HG03095 (cell line): ENCODE data around the gene C22orf31.
"Not testable (repeated sequence)": the region's sequence is repeated elsewhere in the genome, so short reads cannot be mapped to it uniquely, and the experiment has no call there.

Experiments
- ATAC-seq: cut with Tn5 transposase; IDR thresholded peaks from one replicate; pipeline ENCODE4 v1.9.1; 2021; ENCODE audit warnings: moderate library complexity; ENCODE audit not compliant: unreplicated experiment

The C22orf31 gene

GRCh38 chr22:29055192-29055830 is 6.3 kb downstream of the C22orf31 start:
- ATAC-seq: no peak

DNA sequence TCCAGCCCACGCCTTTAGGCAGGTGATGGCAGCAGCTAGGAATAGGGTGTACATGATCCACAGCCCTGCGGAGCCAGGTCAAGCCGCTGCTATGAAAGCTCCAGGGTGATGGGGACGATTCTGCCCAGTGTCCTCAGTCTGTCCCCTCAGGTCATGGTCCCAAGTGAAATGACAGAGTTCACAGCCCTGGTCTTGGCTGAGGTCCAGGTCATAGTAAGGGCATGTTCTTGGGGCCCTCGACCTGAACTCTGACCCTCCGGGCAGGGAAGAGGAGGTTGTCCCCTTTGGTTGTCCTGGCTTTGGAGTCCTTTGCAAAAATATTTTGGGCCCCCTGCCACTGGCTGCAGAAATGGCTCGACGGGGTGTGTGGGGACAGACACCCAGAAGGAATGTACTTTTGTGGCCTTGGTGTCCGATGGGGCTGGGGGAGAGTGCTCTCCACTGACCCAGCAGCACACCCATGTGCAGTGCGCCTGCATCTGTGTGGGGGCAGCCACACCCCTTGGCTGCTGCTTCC is 7.3 kb downstream of the C22orf31 start:
- ATAC-seq: no peak

- no peak for ATAC-seq
These were observed 8.5 kb downstream of the C22orf31 start for GRCh38 chr22:29053048-29053702.

GRCh38 chr22:29050457-29050856 is 11.2 kb downstream of the C22orf31 start:
- no peak for ATAC-seq

DNA sequence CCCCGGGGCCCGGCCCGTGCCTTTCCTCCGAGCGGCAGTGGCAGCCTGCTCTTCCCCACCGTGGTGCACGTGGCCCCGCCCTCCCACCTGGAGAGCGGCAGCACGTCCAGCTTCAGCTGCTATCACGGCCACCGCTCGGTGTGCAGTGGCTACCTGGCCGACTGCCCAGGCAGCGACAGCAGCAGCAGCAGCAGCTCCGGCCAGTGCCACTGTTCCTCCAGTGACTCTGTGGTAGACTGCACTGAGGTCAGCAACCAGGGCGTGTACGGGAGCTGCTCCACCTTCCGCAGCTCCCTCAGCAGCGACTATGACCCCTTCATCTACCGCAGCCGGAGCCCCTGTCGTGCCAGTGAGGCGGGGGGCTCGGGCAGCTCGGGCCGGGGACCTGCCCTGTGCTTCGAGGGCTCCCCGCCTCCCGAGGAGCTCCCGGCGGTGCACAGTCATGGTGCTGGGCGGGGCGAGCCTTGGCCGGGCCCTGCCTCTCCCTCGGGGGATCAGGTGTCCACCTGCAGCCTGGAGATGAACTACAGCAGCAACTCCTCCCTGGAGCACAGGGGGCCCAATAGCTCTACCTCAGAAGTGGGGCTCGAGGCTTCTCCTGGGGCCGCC is 11.9 kb downstream of the C22orf31 start:
- no peak for ATAC-seq

GRCh38 chr22:29048822-29049654 is 12.6 kb downstream of the C22orf31 start:
- no peak for ATAC-seq

DNA sequence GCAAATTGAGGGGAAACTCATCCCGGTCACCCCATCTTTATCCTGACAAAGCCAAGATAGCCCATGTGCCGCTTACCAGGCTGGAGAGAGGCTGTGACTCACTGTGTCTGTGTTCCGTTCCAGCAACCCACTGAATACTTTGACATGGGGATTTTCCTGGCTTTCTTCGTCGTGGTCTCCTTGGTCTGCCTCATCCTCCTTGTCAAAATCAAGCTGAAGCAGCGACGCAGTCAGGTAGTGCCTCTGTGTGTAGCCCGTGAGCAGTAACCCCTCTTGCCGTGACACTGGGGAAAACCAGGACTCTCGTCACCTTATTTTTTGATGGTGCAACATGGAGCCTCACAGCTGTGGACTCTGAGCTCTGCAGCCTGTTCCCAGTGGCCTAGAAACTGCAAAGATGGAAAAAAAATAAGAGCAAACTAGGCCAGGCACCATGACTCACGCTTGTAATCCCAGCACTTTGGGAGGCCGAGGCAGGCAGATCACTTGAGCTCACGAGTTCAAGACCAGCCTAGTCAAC is 16.9 kb downstream of the C22orf31 start:
- ATAC-seq: no peak

DNA sequence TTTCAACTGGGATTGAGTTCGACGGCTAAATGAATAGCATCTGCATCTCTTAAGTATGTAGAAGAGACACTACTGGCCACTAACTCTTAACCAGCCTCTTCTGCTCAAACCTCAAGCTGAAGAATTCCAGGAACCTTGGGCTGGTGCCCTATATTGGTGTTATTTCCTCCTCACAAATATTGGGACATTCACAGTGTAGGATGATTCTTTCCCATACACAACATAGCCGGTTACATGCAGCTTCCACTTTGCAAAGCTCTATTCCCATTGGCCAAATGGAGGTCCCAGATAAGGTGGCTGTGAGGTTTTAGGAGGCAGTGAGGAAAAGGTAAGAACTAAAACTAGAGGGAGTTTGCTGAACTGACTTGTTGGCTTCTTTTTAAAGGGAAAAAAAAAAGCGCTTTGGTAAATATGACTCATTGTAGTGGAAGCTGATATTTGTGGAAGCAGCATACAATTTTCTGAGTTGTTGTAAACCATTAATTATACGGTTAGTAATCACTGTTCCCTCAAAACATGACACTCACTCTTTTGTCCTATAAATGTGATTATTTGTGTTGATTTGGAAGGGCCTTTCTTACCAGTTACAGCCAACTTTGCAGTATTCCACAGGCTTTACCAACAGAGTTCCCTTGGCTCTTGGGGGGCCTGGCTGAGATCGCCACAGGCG is 17.6 kb downstream of the C22orf31 start:
- no peak for ATAC-seq

GRCh38 chr22:29041408-29041807 is 20.2 kb downstream of the C22orf31 start:
- ATAC-seq: no peak

- no peak for ATAC-seq
These were observed 21.0 kb downstream of the C22orf31 start for GRCh38 chr22:29040385-29041275.

GRCh38 chr22:29039684-29040083 is 21.9 kb downstream of the C22orf31 start:
- not testable (repeated sequence) for ATAC-seq

DNA sequence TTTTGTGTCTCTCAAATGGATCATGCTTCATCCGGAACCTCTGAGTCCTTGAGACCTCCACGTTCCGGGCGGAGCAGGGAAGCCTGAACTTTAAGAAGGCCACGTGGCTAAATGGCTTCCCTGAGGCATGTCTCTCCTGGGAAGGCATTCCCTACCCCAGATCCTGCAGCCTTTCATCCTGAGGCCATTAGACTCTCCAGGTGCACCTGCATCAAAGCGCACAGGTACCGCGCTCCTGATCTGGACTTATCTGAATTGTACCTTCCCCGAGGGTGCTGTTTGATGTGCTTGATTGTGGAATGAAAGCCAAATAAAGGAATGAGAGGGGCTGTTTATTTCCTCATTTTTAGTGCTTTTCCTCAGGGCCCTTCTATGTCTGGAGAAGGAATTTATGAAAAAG is 22.5 kb downstream of the C22orf31 start:
- no peak for ATAC-seq

GRCh38 chr22:29037340-29037932 is 24.2 kb downstream of the C22orf31 start:
- ATAC-seq: no peak

- ATAC-seq: no peak
These were observed 29.0 kb downstream of the C22orf31 start for GRCh38 chr22:29032584-29032983.

- no peak for ATAC-seq
These were observed 29.6 kb downstream of the C22orf31 start for GRCh38 chr22:29032014-29032475.

GRCh38 chr22:29031227-29032011 is 30.2 kb downstream of the C22orf31 start:
- no peak for ATAC-seq

GRCh38 chr22:29030618-29031226 is 30.9 kb downstream of the C22orf31 start:
- no peak for ATAC-seq
